Liver (tissue), 9 donors: Measurements from ENCODE around the gene ANKRD65. TPM values are rescaled to one million over a fixed set of nuclear protein-coding genes. Genes with fewer than 3 reads are reported as not detected.

Source experiments
- DNase-seq: peaks from one replicate; pipeline ENCODE4 v3.0.0-alpha.2; 2017; ENCODE audit warnings: low spot score
- H3K27ac ChIP-seq, 2 donors: one replicate each; pipeline ENCODE4 v1.7.0; 2013; ENCODE audit warnings: inconsistent platforms in 2 of 2, low read length in 2 of 2, control low read depth in 1 of 2, low read depth in 1 of 2, mild to moderate bottlenecking in 1 of 2
- H3K27me3 ChIP-seq, 4 donors: one replicate each; pipeline versions ENCODE4 v1.6.1 to v1.7.0; 2013; ENCODE audit warnings: low read length in 3 of 4, inconsistent platforms in 1 of 4, mild to moderate bottlenecking in 1 of 4, moderate library complexity in 1 of 4; ENCODE audit not compliant: control insufficient read depth in 4 of 4, insufficient read depth in 4 of 4
- H3K36me3 ChIP-seq, 4 donors: one replicate each; pipeline versions ENCODE4 v1.6.1 to v1.7.0; 2013; ENCODE audit warnings: low read length in 3 of 4, mild to moderate bottlenecking in 3 of 4, low read depth in 1 of 4, moderate library complexity in 1 of 4; ENCODE audit not compliant: control insufficient read depth in 4 of 4, insufficient read depth in 3 of 4
- H3K4me1 ChIP-seq, 4 donors: one replicate each; pipeline versions ENCODE4 v1.6.1 to v1.7.0; 2013; ENCODE audit warnings: low read length in 3 of 4, mild to moderate bottlenecking in 3 of 4, moderate library complexity in 1 of 4; ENCODE audit not compliant: control insufficient read depth in 4 of 4, insufficient read depth in 4 of 4
- H3K4me3 ChIP-seq, 3 donors: one replicate each; pipeline versions ENCODE4 v1.6.1 to v1.7.0; 2013; ENCODE audit warnings: low read length in 3 of 3, control low read depth in 1 of 3, low read depth in 1 of 3, mild to moderate bottlenecking in 1 of 3
- H3K9ac ChIP-seq, 2 donors: one replicate each; pipeline ENCODE4 v1.7.0; 2013; ENCODE audit warnings: low read length in 2 of 2, mild to moderate bottlenecking in 2 of 2, moderate library complexity in 2 of 2, control low read depth in 1 of 2, low read depth in 1 of 2
- H3K9me3 ChIP-seq, 4 donors: one replicate each; pipeline versions ENCODE4 v1.6.1 to v1.7.0; 2013; ENCODE audit warnings: low read length in 3 of 4; ENCODE audit not compliant: control insufficient read depth in 4 of 4
- ATF3 ChIP-seq: IDR thresholded peaks from 2 replicates; pipeline ENCODE4 v1.6.1; 2016; ENCODE audit warnings: antibody characterized with exemption
- EGR1 ChIP-seq, 2 donors: IDR thresholded peaks; 2 replicates each; pipeline ENCODE4 v1.6.1; 2016 to 2018; ENCODE audit warnings: antibody characterized with exemption in 2 of 2, low read depth in 2 of 2
- FOXA1 ChIP-seq: IDR thresholded peaks from 2 replicates; pipeline ENCODE4 v1.6.1; 2016; ENCODE audit warnings: antibody characterized with exemption
- JUND ChIP-seq, 2 donors: IDR thresholded peaks; 2 replicates each; pipeline ENCODE4 v1.6.1; 2016; ENCODE audit warnings: antibody characterized with exemption in 2 of 2
- NR2F2 ChIP-seq: IDR thresholded peaks from 2 replicates; pipeline ENCODE4 v1.6.1; 2016; ENCODE audit warnings: antibody characterized with exemption
- RAD21 ChIP-seq, 2 donors: IDR thresholded peaks; 2 replicates each; pipeline ENCODE4 v1.6.1; 2016; ENCODE audit warnings: antibody characterized with exemption in 2 of 2, mild to moderate bottlenecking in 2 of 2
- TAF1 ChIP-seq: conservative IDR thresholded peaks from 2 replicates; pipeline ENCODE4 v1.6.1; 2016; ENCODE audit warnings: antibody characterized with exemption, mild to moderate bottlenecking
- WGBS: extraction: QIAGEN DNeasy Blood & Tissue Kit; methylation state at CpG from one replicate; pipeline ENCODE4 v1.1.7; 2013; 5-methylcytosine and 5-hydroxymethylcytosine counted together
- polyA plus RNA-seq, 2 donors: library from polyadenylated mRNA; stranded (reverse) in 1 of 2; unstranded in 1 of 2; fragments of 200-250 nt in 1 of 2; fragments of >200 nt in 1 of 2; fragmentation: Nextera tagmentation in 1 of 2; extraction: Ambion mirVana in 1 of 2; gene quantifications; one replicate each; pipeline versions ENCODE4 v1.2.1 to v1.2.3, GENCODE V29; 2013 to 2015
- total RNA-seq, 2 donors: library from RNA; depleted of rRNA; stranded (reverse); fragments of >200 nt; gene quantifications; one replicate each; pipeline ENCODE4 v1.2.3, GENCODE V29; 2014
- TF ChIP-seq, protein P1 (sequence below): fragments of 150-350 bp; IDR thresholded peaks from 2 replicates; pipeline ENCODE4 v1.5.1; 2017; ENCODE audit warnings: improper control_type of control experiment, low read depth, low read length; ENCODE audit not compliant: missing input control
- TF ChIP-seq, protein P2 (sequence below): IDR thresholded peaks from 2 replicates; pipeline ENCODE4 v1.6.1; 2016; ENCODE audit warnings: antibody characterized with exemption
- donor health status: healthy.
- donor health status: healthy.
- donor health status: healthy.
- donor health status: healthy.
- donor health status: healthy.

The ANKRD65 gene
- total and polyA plus RNA-seq, 4 donors = 0.14 to 0.31 (median 0.23) TPM

GRCh38 chr1:1421907-1422464 lies 910 bp upstream of the ANKRD65 start:
- no peak overlapping the region for H3K4me3 ChIP-seq
- no peak for TF ChIP-seq EGR1 (IDR thresholded peaks at IDR 0.05; ENCODE audit: low read depth in 2 of 2)
- TF ChIP-seq ATF3 = no peak
- TF ChIP-seq, protein P1, sequence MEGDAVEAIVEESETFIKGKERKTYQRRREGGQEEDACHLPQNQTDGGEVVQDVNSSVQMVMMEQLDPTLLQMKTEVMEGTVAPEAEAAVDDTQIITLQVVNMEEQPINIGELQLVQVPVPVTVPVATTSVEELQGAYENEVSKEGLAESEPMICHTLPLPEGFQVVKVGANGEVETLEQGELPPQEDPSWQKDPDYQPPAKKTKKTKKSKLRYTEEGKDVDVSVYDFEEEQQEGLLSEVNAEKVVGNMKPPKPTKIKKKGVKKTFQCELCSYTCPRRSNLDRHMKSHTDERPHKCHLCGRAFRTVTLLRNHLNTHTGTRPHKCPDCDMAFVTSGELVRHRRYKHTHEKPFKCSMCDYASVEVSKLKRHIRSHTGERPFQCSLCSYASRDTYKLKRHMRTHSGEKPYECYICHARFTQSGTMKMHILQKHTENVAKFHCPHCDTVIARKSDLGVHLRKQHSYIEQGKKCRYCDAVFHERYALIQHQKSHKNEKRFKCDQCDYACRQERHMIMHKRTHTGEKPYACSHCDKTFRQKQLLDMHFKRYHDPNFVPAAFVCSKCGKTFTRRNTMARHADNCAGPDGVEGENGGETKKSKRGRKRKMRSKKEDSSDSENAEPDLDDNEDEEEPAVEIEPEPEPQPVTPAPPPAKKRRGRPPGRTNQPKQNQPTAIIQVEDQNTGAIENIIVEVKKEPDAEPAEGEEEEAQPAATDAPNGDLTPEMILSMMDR = no peak
- no peak for TF ChIP-seq TAF1
- TF ChIP-seq, protein P2, sequence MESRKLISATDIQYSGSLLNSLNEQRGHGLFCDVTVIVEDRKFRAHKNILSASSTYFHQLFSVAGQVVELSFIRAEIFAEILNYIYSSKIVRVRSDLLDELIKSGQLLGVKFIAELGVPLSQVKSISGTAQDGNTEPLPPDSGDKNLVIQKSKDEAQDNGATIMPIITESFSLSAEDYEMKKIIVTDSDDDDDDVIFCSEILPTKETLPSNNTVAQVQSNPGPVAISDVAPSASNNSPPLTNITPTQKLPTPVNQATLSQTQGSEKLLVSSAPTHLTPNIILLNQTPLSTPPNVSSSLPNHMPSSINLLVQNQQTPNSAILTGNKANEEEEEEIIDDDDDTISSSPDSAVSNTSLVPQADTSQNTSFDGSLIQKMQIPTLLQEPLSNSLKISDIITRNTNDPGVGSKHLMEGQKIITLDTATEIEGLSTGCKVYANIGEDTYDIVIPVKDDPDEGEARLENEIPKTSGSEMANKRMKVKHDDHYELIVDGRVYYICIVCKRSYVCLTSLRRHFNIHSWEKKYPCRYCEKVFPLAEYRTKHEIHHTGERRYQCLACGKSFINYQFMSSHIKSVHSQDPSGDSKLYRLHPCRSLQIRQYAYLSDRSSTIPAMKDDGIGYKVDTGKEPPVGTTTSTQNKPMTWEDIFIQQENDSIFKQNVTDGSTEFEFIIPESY = no peak
- no peak for TF ChIP-seq JUND (IDR thresholded peaks at IDR 0.05)
- no peak for TF ChIP-seq RAD21 (IDR thresholded peaks at IDR 0.05)
- no peak for TF ChIP-seq FOXA1
- no peak for TF ChIP-seq NR2F2
- no peak for DNase-seq
- H3K9ac ChIP-seq = no peak overlapping the region
- no peaks in the 10 kb centered on the region for H3K9me3 ChIP-seq
- H3K4me1 ChIP-seq = peaks cover 0 to 8% (median 3%) of the 10 kb centered on the region in 4 donors
- H3K27ac ChIP-seq = no peak overlapping the region
- H3K27me3 ChIP-seq = no peaks in the 10 kb centered on the region
- WGBS = 92% methylated on average over 7 of the region's 7 CpGs
- no peaks in the 10 kb centered on the region for H3K36me3 ChIP-seq

DNA sequence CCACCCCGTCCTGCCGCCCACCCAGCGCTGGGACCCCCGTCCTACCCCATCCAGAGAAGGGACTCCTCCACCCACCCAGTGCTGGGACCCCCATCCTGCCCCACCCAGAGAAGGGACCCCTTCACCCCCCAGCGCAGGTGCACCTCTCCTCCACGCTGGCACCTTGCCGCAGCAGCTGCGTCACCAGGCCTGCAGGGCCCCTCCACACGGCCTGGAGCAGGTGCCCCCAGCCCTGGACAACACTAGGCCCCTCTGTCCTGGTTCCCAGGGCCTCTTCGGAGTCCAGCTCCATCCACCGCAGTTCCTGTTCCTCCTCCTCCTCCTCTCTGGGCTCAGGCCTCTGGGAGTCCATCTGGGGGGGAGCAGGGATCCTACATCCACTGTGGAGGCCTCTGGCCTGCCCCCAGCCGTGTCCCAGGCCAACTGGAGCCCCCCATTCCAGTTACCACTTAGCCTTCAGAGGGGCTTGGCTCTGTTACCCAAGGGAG lies 378 bp downstream of the ANKRD65 start:
- no peak for TF ChIP-seq RAD21 (IDR thresholded peaks at IDR 0.05)
- WGBS = 81% methylated on average over 12 of the region's 12 CpGs
- H3K36me3 ChIP-seq = no peaks in the 10 kb centered on the region

DNA sequence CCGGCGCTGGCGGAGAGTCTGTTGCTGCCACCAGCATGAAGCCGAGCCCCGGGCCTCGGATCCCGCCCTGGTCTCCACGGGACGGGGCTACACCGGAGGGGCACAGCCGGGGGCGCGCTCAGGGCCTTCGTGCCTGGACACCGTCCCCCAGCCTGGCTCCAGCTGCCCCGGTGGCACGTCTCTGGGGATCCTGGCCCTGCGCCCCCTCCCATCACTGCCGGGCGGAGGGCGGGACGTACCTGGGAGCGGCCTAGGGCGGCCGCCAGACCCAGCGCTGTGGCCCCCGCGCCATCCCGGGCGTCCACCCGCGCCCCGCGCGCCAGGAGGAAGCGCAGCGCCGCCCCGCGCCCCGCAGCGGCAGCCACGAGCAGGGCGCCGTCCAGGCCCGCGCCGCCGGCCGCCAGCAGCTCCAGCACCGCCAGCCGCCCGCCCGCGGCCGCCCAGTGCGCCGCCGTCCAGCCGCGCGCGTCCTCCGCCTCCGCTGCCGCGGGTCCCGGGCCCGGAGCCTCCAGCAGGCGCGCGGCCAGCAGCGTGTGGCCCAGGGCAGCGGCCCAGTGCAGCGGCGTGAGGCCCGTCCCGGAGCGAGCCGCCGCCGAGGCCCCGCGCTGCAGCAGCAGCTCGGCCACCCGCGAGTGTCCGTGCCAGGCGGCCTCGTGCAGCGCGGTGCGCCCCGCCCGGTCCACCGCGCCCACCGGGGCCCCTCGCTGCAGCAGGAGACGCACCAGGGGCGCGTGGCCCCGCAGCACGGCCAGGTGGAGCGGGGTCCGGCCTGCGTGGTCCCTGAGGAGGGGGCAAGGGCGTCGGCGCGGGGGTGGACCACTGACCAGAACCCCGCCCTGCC lies 1.0 kb downstream of the ANKRD65 start:
- no peak for DNase-seq
- Histone ChIP-seq H3K27ac (no peak overlapping the region), H3K4me3 (peak overlapping the region in 1 of 3 donors; percentile 49), H3K27me3 (no peaks in the 10 kb centered on the region), H3K9me3 (no peaks in the 10 kb centered on the region), H3K9ac (no peak overlapping the region), H3K4me1 (peaks cover 0 to 8% (median 3%) of the 10 kb centered on the region in 4 donors), H3K36me3 (no peaks in the 10 kb centered on the region)
- 19% methylated on average over 112 of the region's 112 CpGs for WGBS
- TF ChIP-seq RAD21 (IDR thresholded peaks at IDR 0.05) = no peak
- TF ChIP-seq FOXA1 = no peak

More for the DNA sequence above, 378 bp downstream of the ANKRD65 start:
- no peak overlapping the region for H3K27ac ChIP-seq
- DNase-seq = no peak
- H3K4me3 ChIP-seq = peak overlapping the region in 1 of 3 donors; percentile 49
- no peaks in the 10 kb centered on the region for H3K27me3 ChIP-seq
- no peaks in the 10 kb centered on the region for H3K9me3 ChIP-seq
- H3K4me1 ChIP-seq = peaks cover 0 to 8% (median 3%) of the 10 kb centered on the region in 4 donors
- no peak overlapping the region for H3K9ac ChIP-seq
